Activated T-cell treated with anti-CD3 and anti-CD28 coated beads, Interleukin-2, amount 50 U/mL, for 4 hours (primary cell): ENCODE measurements around the gene UBE2L3. TPM values are rescaled to one million over a fixed set of nuclear protein-coding genes. Genes with fewer than 3 reads are reported as not detected.
"Not testable (repeated sequence)": the region's sequence is repeated elsewhere in the genome, so short reads cannot be mapped to it uniquely, and the experiment has no call there.

Experiments
- ATAC-seq, 2 donors: fragments of 200-7000 bp; cut with Tn5 transposase; one replicate each; pipeline ENCODE4 v1.10.0; 2021
- DNase-seq: peaks from one replicate; pipeline ENCODE4 v3.0.0-alpha.2; 2020
- H3K27me3 Mint-ChIP-seq: one replicate; pipeline ENCODE4 v1.8.0; 2021; ENCODE audit warnings: low read depth, mixed read lengths
- H3K36me3 Mint-ChIP-seq: one replicate; pipeline ENCODE4 v1.8.0; 2022; ENCODE audit warnings: mixed read lengths; ENCODE audit not compliant: insufficient read depth
- H3K4me1 Mint-ChIP-seq: one replicate; pipeline ENCODE4 v1.8.0; 2021; ENCODE audit warnings: low read depth, mixed read lengths
- H3K4me3 Mint-ChIP-seq: one replicate; pipeline ENCODE4 v1.8.0; 2021; ENCODE audit warnings: mild to moderate bottlenecking, moderate library complexity, mixed read lengths
- H3K9me3 Mint-ChIP-seq: one replicate; pipeline ENCODE4 v1.8.0; 2021; ENCODE audit warnings: mixed read lengths
- total RNA-seq, 3 donors: library from RNA; stranded (reverse); gene quantifications; one replicate each; pipeline ENCODE4 v1.2.1, GENCODE V29; 2021

Gene UBE2L3
- total RNA-seq, 3 donors from 2014 or later, result 73.5 to 79.2 (median 78.0) TPM

DNA sequence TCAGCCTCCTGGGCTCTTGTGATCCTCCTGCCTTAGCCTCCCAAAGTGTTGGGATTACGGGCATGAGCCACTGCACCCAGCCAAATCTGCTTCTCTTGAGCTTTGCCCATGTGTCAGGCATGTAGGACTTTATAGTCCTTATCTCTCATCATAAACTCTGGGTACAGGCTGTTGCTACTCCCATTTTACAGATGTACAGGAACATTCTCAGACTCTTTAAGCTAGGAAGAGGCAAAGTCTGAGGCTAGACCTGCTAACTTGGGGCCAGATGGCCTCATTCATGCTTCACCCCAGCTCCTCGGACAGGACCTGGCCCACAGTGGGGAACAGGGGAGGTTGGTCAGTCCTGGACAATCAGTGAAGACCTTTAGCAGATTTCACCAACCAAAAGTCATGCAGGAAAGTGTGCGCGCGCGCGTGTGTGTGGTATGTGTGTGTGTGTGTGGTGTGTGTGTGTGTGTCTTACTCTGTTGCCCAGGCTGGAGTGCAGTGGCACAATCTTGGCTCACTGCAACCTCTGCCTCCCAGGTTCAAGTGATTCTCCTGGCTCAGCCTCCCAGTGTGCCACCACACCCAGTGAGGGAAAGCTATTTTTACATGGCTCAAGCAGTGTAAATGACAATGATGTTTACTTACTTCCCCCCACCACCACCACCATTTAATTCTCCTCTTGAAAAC, 38.5 kb downstream of the UBE2L3 start:
- Mint-ChIP-seq H3K9me3 (no peaks in the 10 kb centered on the region), H3K27me3 (no peaks in the 10 kb centered on the region), H3K4me3 (no peak overlapping the region), H3K4me1 (peaks cover 26% of the 10 kb centered on the region), H3K36me3 (peaks cover 16% of the 10 kb centered on the region)
- ATAC-seq (no peak), DNase-seq (no peak)

DNA sequence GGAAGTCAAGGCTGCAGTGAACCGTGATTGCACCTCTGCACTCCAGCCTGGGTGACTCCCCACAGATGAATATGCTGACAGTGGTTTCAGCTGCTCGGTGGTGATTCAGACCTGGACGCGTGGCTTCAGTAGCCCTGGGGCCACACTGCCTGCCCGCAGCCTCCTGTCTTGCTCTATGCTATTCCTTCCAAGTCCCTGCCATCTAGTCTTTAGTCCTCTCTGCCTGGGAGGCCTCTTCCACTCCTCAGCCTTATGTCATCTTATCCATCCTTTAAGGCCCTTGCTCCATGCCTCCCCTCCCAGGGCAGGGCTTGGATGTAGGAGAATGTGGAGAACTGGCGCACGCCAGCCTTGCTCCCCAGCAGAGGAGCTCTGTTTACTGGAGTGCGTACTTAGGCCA, 39.3 kb downstream of the UBE2L3 start:
- peak in 1 of 2 donors; percentile 54 for ATAC-seq
- Mint-ChIP-seq H3K4me3 (no peak overlapping the region), H3K27me3 (no peaks in the 10 kb centered on the region), H3K9me3 (no peaks in the 10 kb centered on the region), H3K4me1 (peaks cover 29% of the 10 kb centered on the region), H3K36me3 (peaks cover 22% of the 10 kb centered on the region)
- DNase-seq, result no peak

DNA sequence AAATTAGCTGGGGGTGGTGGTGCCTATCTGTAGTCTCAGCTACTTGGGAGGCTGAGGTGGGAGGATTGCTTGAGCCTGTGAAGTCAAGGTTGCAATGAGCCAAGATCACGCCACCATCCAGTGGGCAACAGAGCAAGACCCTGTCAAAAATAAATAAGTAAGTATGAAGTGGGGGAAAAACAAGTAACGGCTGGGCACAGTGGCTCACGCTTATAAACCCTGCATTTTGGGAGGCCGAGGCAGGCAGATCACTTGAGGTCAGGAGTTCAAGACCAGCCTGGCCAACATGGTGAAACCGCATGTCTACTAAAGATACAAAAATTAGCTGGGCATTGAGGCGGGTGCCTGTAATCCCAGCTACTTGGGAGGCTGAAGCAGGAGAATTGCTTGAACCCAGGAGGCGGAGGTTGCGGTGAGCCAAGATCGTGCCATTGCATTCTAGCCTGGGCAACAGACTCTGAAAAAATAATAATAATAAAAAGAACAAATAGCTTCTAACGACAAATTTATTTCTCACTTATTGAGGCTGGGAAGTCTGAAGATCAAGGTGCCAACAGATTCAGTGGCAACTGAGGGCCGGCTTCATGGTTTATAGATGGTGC, 42.1 kb downstream of the UBE2L3 start:
- peaks cover 26% of the 10 kb centered on the region for H3K4me1 Mint-ChIP-seq
- DNase-seq, H3K4me3 Mint-ChIP-seq, H3K27me3 Mint-ChIP-seq, H3K9me3 Mint-ChIP-seq, ATAC-seq: not testable (repeated sequence)
- peaks cover 19% of the 10 kb centered on the region for H3K36me3 Mint-ChIP-seq

DNA sequence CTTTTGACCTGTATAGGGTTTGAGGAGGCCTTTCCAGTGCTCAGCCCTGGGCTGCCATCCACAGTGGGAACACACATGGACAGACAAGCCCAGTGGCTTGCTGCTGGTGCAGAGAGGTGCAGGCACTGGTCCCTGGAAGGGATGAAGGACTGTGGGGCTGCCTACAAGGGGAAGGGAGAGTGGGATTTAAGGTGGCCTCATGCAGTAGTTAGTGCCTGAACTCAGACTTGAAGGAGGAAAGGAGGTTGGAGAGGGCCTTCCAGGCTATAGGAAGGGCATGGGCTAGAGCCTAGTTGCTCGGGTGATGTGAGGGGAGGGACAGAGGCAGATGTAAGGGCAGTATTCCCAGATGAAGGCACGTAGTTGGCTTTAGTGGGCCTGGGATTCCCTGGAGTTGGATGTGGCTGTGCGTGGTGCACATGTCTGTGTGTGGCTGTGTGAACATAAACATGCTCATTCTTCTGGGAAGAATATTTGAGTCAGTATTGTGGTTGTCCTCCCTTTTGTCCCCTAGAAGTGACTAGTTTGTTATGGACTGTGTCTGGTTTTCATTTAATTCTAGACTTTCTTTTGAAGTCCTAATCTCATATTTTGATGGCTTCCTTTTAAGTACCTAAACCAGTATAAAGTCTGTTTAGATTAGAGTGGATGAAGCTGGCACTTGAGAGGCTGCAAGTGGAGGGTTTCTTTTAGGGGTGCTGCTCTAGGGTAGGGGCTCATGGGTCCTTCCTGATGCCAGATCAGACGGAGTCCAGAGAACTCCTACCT, 43.9 kb downstream of the UBE2L3 start:
- Mint-ChIP-seq H3K36me3 (peaks cover 21% of the 10 kb centered on the region), H3K27me3 (no peaks in the 10 kb centered on the region), H3K9me3 (no peaks in the 10 kb centered on the region), H3K4me3 (no peak overlapping the region), H3K4me1 (peaks cover 25% of the 10 kb centered on the region)
- no peak for ATAC-seq
- no peak for DNase-seq

DNA sequence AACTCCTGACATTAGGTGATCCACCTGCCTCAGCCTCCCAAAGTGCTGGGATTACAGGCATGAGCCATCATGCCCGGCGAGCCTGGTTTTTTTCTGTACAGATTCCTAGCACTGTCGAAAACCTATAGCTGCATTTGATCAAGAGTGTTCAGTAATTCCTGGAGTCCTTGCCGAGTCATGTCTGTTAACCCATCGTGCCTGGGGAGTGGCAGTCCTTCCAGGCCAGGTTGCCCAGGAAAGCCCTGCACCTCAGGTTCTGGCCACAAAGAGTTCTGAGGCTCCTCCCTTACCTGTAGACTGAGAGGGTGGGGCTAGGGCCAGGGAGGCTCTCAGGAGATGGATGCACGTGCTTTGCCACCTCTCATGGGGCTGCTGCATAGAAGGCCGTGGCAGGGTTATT, 45.3 kb downstream of the UBE2L3 start:
- Mint-ChIP-seq H3K27me3 (no peaks in the 10 kb centered on the region), H3K9me3 (no peaks in the 10 kb centered on the region), H3K4me1 (peaks cover 16% of the 10 kb centered on the region), H3K4me3 (no peak overlapping the region), H3K36me3 (peaks cover 21% of the 10 kb centered on the region)
- ATAC-seq (no peak), DNase-seq (no peak)

DNA sequence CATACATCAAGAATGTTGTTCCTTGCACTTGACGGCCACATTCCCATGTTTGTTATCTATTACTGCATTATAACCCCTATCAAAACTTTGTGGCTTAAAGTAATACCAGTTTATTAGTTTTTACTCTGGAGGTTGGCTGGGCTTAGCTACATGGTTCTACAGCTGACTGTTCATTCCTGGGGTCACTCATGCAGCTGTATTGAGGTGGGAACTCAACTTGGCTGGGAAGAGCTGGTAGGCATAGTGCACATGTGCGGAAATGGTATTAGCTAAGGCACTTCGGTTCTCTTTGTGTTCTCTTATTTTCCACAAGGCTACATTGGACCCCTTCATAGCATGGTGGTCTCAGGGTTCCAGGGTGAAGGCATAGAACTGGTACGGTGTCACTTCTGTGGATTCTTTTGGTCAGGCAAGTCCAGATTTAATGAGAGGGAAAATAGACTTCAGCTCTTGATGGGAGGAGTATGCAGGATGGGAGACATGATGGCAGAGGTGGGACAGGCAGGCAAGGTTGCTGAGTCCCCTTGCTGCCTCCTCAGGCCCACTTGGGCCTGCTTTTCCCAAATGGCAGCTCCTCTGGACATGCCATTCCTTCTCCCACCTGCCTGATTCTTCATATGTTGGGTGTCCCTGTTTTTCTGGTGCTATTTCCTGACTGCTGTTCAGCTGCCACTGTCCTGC, 46.2 kb downstream of the UBE2L3 start:
- Mint-ChIP-seq H3K9me3 (no peaks in the 10 kb centered on the region), H3K27me3 (no peaks in the 10 kb centered on the region), H3K4me1 (peaks cover 15% of the 10 kb centered on the region), H3K4me3 (no peak overlapping the region), H3K36me3 (peaks cover 21% of the 10 kb centered on the region)
- ATAC-seq (no peak), DNase-seq (no peak)

DNA sequence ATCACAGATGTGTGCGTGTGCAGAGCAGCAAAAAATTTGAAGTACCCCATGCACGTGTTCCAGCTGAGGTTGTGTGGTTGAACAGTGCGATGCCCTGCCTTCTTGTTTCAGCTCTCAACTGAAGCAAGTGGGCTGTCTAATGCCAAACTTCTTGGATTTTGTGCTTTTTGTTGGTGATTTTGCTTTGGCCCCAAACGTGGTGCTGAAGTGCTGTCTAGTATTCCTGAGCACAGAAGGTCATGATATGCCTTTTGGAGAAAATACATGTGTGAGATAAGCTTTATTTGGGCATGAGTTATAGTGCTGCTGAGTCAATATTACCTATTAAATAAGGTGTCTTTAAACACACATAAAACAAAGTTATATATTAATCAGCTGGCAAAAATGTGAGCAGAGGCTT, 48.2 kb downstream of the UBE2L3 start:
- Mint-ChIP-seq H3K4me1 (peaks cover 19% of the 10 kb centered on the region), H3K27me3 (no peaks in the 10 kb centered on the region), H3K4me3 (no peak overlapping the region), H3K36me3 (peaks cover 15% of the 10 kb centered on the region), H3K9me3 (no peaks in the 10 kb centered on the region)
- ATAC-seq, result no peak
- no peak for DNase-seq

DNA sequence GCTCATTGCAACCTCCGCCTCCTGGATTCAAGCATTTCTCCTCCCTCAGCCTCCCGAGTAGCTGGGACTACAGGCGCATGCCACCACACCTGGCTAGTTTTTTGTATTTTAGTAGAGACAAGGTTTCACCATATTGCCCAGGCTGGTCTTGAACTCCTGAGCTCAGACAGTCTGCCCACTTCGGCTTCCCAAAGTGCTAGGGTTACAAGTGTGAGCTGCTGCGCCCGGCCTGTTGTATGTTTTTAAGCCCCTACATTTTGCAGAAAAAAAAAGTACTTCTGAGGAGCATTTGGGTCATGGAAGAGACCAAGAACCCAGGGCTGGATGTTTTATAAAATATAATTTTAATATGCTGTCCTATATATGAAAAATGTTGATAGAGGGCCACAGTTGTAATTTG, 49.8 kb downstream of the UBE2L3 start:
- not testable (repeated sequence) for H3K9me3 Mint-ChIP-seq, ATAC-seq, DNase-seq, H3K36me3 Mint-ChIP-seq, H3K4me3 Mint-ChIP-seq, H3K27me3 Mint-ChIP-seq
- peaks cover 17% of the 10 kb centered on the region for H3K4me1 Mint-ChIP-seq

DNA sequence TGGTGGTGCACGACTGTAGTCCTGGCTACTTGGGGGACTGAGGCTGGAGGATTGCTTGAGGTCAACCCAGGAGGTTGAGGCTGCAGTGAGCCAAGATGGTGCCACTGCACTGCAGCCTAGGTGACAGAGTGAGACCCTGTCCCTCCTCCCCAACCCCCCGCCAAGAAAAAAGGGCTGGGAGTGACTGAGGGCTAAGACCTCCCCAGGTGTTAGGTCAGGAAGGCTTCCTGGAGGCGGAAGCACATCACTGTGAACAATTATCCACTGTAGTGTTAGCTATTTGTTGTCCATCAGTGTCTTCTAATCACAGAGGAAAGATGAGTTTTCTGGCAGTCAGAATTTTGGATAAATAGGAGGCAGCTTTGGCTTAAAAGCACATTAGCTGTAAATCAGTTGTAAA, 53.5 kb downstream of the UBE2L3 start:
- Mint-ChIP-seq H3K27me3 (no peaks in the 10 kb centered on the region), H3K36me3 (peaks cover 14% of the 10 kb centered on the region), H3K9me3 (no peaks in the 10 kb centered on the region), H3K4me3 (no peak overlapping the region), H3K4me1 (peaks cover 13% of the 10 kb centered on the region)
- no peak for ATAC-seq
- DNase-seq, result no peak

DNA sequence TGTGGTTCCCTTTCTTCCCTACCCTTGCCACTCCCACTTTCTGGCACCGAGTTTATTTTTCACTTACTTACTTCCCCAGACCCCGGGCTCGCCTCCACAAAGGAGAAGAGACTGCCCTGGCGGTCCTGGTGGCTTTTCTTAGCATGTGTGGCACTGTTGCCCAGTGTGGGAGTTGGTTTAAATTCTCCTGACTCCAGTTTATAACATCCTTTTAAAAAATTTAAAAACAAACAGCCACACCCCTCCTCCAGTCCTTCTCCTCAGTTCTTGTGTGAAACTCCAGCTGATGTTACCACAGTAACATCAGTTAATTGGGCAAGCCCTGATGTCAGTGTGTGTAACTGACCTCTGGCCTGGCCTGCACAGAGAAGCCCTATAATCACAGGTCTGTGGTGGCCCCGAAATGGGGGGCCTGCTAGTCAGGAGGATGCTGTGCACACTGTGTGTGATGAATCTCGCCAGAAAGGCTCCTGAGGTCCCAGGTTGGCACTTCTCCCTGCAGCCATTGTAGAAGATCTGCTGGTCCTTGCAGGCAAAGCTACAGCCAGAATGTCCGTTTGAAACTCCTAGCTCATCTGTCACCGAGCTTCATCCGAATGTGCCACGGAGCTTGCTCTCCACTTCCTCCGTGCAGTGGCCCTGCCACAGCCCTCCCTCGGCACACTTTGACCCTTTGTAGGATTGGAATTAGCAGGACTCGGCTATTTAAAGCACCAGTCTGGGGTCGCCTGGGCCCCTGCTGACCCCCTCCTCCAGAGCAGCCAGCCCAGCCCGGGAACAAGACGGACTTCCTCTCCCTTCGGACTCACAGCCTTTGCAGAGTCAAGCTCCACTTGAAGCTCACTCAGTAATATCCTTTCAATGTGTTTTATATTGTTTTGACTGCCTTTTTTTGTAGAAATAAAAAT, 54.8 kb downstream of the UBE2L3 start:
- H3K36me3 Mint-ChIP-seq, result peaks cover 18% of the 10 kb centered on the region
- no peaks in the 10 kb centered on the region for H3K9me3 Mint-ChIP-seq
- no peaks in the 10 kb centered on the region for H3K27me3 Mint-ChIP-seq
- no peak for ATAC-seq
- no peak for DNase-seq
- peaks cover 24% of the 10 kb centered on the region for H3K4me1 Mint-ChIP-seq
- H3K4me3 Mint-ChIP-seq, result no peak overlapping the region

DNA sequence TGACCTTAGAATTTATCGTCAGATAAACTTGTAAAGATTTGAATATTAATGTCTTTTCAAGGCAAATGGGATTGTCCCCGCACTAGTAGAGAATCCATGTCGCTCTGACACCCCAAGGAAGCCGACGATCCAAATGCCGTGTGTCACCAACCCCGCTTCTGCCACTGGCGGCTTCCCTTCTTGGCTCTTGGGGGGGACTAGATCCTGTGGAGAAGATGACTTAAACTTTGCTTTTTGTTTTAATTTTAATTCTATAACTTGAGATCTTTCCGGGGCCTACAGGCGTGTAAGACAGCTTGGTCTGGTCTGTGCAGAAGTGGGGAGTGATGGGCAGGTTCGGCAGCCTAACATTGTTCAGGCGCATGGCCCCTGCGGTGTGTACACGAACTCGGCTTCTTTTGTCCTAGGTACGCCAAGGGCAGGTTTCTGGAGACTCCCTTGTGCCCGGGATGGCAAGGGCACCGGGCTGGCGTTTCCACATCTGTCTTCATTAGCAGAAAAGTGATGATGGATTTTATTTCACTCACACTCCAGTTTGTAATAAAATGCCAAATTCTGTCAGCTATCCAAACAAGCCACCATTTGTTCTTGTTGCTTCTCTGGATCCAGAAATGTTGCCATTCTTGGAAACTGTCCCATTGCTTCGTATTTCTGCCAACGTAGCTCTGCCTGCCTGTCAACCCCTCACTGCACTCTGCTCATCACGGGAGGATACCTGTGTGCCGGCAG, 55.6 kb downstream of the UBE2L3 start:
- no peak for ATAC-seq
- Mint-ChIP-seq H3K9me3 (no peaks in the 10 kb centered on the region), H3K27me3 (no peaks in the 10 kb centered on the region), H3K4me1 (peaks cover 32% of the 10 kb centered on the region), H3K36me3 (peaks cover 24% of the 10 kb centered on the region), H3K4me3 (no peak overlapping the region)
- no peak for DNase-seq

DNA sequence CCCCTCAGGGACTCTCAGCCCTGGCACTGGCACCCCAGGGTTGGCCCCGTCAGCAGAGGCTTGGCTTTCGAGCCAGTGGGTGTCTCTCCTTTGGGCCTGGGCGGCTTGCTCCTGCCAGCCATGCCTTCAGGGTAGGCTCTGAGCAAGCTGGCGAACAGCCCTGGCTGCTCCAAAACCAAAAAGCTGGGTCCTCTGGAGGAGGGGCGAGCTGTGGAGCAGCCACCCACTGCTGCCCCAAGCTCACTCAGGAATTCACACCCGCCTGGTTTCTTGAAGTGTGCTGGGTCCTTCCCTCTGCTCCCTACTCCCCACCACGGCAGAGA, 56.1 kb downstream of the UBE2L3 start:
- Mint-ChIP-seq H3K4me1 (peaks cover 35% of the 10 kb centered on the region), H3K4me3 (no peak overlapping the region), H3K27me3 (no peaks in the 10 kb centered on the region), H3K9me3 (no peaks in the 10 kb centered on the region), H3K36me3 (peaks cover 27% of the 10 kb centered on the region)
- DNase-seq (no peak), ATAC-seq (no peak)

DNA sequence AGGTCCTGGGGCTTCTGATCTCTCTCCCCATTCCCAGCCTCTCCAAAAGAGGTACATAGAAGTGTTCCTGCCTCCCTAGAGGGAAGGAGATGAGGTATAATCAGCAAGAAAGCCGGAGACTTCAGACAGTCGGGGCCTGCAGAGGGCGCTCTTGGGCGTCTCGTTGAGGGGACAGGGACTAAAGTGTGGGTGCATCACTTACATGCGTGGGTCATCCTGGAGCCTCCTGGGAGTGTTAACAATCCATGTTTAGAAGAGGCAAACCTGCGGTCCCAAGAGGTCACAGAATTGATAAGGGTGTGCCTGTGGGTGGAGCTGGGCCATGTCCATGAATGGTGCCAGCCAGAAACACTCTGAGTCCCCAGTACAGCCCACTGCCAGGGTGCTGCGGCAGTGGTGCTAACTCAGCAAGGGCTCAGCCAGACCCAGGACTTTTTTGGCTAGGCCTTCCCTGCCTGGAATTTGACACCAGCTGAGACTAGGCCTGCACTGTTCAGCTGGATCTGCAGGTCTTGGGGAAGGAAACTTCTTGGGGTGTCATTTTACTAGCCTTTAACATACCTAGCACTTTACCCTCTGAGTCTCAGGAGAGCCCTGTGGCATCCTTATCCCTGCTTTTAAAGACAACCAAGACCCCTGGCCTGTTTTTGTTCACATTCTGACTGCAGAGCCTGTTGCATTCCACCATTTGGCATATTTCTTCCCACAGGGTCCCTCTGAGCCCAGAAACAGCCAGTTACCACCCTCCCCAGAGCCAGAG, 56.8 kb downstream of the UBE2L3 start:
- Mint-ChIP-seq H3K9me3 (no peaks in the 10 kb centered on the region), H3K4me1 (peaks cover 37% of the 10 kb centered on the region), H3K27me3 (no peaks in the 10 kb centered on the region), H3K36me3 (peaks cover 29% of the 10 kb centered on the region), H3K4me3 (no peak overlapping the region)
- ATAC-seq (peak in 1 of 2 donors; percentile 13), DNase-seq (no peak)
